ENCODE measurements around the gene TMEM185A. TPM values are rescaled to one million over a fixed set of nuclear protein-coding genes. Genes with fewer than 3 reads are reported as not detected.
"Not testable (repeated sequence)": the region's sequence is repeated elsewhere in the genome, so short reads cannot be mapped to it uniquely, and the experiment has no call there.

TMEM185A gene
- total and polyA plus RNA-seq, 2 donors: 10.1 to 16.0 TPM

GRCh38 chrX:149571770-149572169 lies 59.8 kb downstream of the TMEM185A start:
- H3K9me3 ChIP-seq (ENCODE audit: control insufficient read depth in 2 of 2, insufficient read depth in 1 of 2, low read length in 1 of 2): peaks cover 0 to 3% of the 10 kb centered on the region in 2 donors
- no peaks in the 10 kb centered on the region for H3K36me3 ChIP-seq (ENCODE audit: control insufficient read depth in 2 of 2, insufficient read depth in 2 of 2, low read length in 1 of 2)
- DNase-seq (ENCODE audit: low read depth in 6 of 9, low spot score in 9 of 9): no peak
- H3K4me1 ChIP-seq (ENCODE audit: control insufficient read depth in 2 of 2, insufficient read depth in 2 of 2, low read length in 2 of 2): no peaks in the 10 kb centered on the region
- H3K27ac ChIP-seq (ENCODE audit: low read depth in 1 of 2, low read length in 1 of 2): no peak overlapping the region
- no peak overlapping the region for H3K4me3 ChIP-seq (ENCODE audit: low read length in 2 of 2)
- no peaks in the 10 kb centered on the region for H3K27me3 ChIP-seq (ENCODE audit: control insufficient read depth in 2 of 2, insufficient read depth in 1 of 2, low read length in 1 of 2)
- no CpG with 5 or more reads among the region's 7 CpGs for WGBS

- Histone ChIP-seq H3K9me3 (ENCODE audit: control insufficient read depth in 2 of 2, insufficient read depth in 1 of 2, low read length in 1 of 2) (peaks cover 0 to 3% of the 10 kb centered on the region in 2 donors), H3K27me3 (ENCODE audit: control insufficient read depth in 2 of 2, insufficient read depth in 1 of 2, low read length in 1 of 2) (no peaks in the 10 kb centered on the region), H3K4me3 (ENCODE audit: low read length in 2 of 2) (no peak overlapping the region), H3K36me3 (ENCODE audit: control insufficient read depth in 2 of 2, insufficient read depth in 2 of 2, low read length in 1 of 2) (no peaks in the 10 kb centered on the region), H3K27ac (ENCODE audit: low read depth in 1 of 2, low read length in 1 of 2) (no peak overlapping the region), H3K4me1 (ENCODE audit: control insufficient read depth in 2 of 2, insufficient read depth in 2 of 2, low read length in 2 of 2) (no peaks in the 10 kb centered on the region)
- no CpG with 5 or more reads among the region's 6 CpGs for WGBS
- no peak for DNase-seq (ENCODE audit: low read depth in 6 of 9, low spot score in 9 of 9)
These were observed 60.9 kb downstream of the TMEM185A start for GRCh38 chrX:149570668-149571067.

GRCh38 chrX:149569770-149570169 lies 61.8 kb downstream of the TMEM185A start:
- no CpG with 5 or more reads among the region's 2 CpGs for WGBS
- Histone ChIP-seq H3K27me3 (ENCODE audit: control insufficient read depth in 2 of 2, insufficient read depth in 1 of 2, low read length in 1 of 2) (no peaks in the 10 kb centered on the region), H3K4me1 (ENCODE audit: control insufficient read depth in 2 of 2, insufficient read depth in 2 of 2, low read length in 2 of 2) (no peaks in the 10 kb centered on the region), H3K9me3 (ENCODE audit: control insufficient read depth in 2 of 2, insufficient read depth in 1 of 2, low read length in 1 of 2) (peaks cover 0 to 3% of the 10 kb centered on the region in 2 donors), H3K27ac (ENCODE audit: low read depth in 1 of 2, low read length in 1 of 2) (no peak overlapping the region), H3K4me3 (ENCODE audit: low read length in 2 of 2) (no peak overlapping the region), H3K36me3 (ENCODE audit: control insufficient read depth in 2 of 2, insufficient read depth in 2 of 2, low read length in 1 of 2) (no peaks in the 10 kb centered on the region)
- no peak for DNase-seq (ENCODE audit: low read depth in 6 of 9, low spot score in 9 of 9)

- Histone ChIP-seq H3K9me3 (ENCODE audit: control insufficient read depth in 2 of 2, insufficient read depth in 1 of 2, low read length in 1 of 2) (peaks cover 0 to 3% of the 10 kb centered on the region in 2 donors), H3K4me3 (ENCODE audit: low read length in 2 of 2) (no peak overlapping the region), H3K27me3 (ENCODE audit: control insufficient read depth in 2 of 2, insufficient read depth in 1 of 2, low read length in 1 of 2) (no peaks in the 10 kb centered on the region), H3K27ac (ENCODE audit: low read depth in 1 of 2, low read length in 1 of 2) (no peak overlapping the region), H3K4me1 (ENCODE audit: control insufficient read depth in 2 of 2, insufficient read depth in 2 of 2, low read length in 2 of 2) (no peaks in the 10 kb centered on the region), H3K36me3 (ENCODE audit: control insufficient read depth in 2 of 2, insufficient read depth in 2 of 2, low read length in 1 of 2) (no peaks in the 10 kb centered on the region)
- DNase-seq (ENCODE audit: low read depth in 6 of 9, low spot score in 9 of 9): no peak
- no CpG with 5 or more reads among the region's 5 CpGs for whole genome bisulfite sequencing
These were observed 62.8 kb downstream of the TMEM185A start for GRCh38 chrX:149568701-149569296.

- no peaks in the 10 kb centered on the region for H3K36me3 ChIP-seq (ENCODE audit: control insufficient read depth in 2 of 2, insufficient read depth in 2 of 2, low read length in 1 of 2)
- WGBS: no CpG with 5 or more reads among the region's 7 CpGs
- DNase-seq (ENCODE audit: low read depth in 6 of 9, low spot score in 9 of 9): no peak
These were observed 63.8 kb downstream of the TMEM185A start for GRCh38 chrX:149567621-149568417.

GRCh38 chrX:149563359-149563758 lies 68.2 kb downstream of the TMEM185A start:
- Histone ChIP-seq H3K9me3 (ENCODE audit: control insufficient read depth in 2 of 2, insufficient read depth in 1 of 2, low read length in 1 of 2) (peaks cover 0 to 3% of the 10 kb centered on the region in 2 donors), H3K36me3 (ENCODE audit: control insufficient read depth in 2 of 2, insufficient read depth in 2 of 2, low read length in 1 of 2) (no peaks in the 10 kb centered on the region), H3K27ac (ENCODE audit: low read depth in 1 of 2, low read length in 1 of 2) (no peak overlapping the region), H3K4me1 (ENCODE audit: control insufficient read depth in 2 of 2, insufficient read depth in 2 of 2, low read length in 2 of 2) (no peaks in the 10 kb centered on the region), H3K27me3 (ENCODE audit: control insufficient read depth in 2 of 2, insufficient read depth in 1 of 2, low read length in 1 of 2) (no peaks in the 10 kb centered on the region), H3K4me3 (ENCODE audit: low read length in 2 of 2) (no peak overlapping the region)
- no CpG with 5 or more reads among the region's 4 CpGs for WGBS
- no peak for DNase-seq (ENCODE audit: low read depth in 6 of 9, low spot score in 9 of 9)

More at GRCh38 chrX:149567621-149568417, 63.8 kb downstream of the TMEM185A start:
- Histone ChIP-seq H3K4me1 (ENCODE audit: control insufficient read depth in 2 of 2, insufficient read depth in 2 of 2, low read length in 2 of 2) (no peaks in the 10 kb centered on the region), H3K9me3 (ENCODE audit: control insufficient read depth in 2 of 2, insufficient read depth in 1 of 2, low read length in 1 of 2) (peaks cover 0 to 3% of the 10 kb centered on the region in 2 donors), H3K27me3 (ENCODE audit: control insufficient read depth in 2 of 2, insufficient read depth in 1 of 2, low read length in 1 of 2) (no peaks in the 10 kb centered on the region), H3K4me3 (ENCODE audit: low read length in 2 of 2) (no peak overlapping the region), H3K27ac (ENCODE audit: low read depth in 1 of 2, low read length in 1 of 2) (no peak overlapping the region)

GRCh38 chrX:149555251-149555650 lies 76.3 kb downstream of the TMEM185A start:
- H3K27ac ChIP-seq (ENCODE audit: low read depth in 1 of 2, low read length in 1 of 2): not testable (repeated sequence)

GRCh38 chrX:149551939-149552248 lies 79.7 kb downstream of the TMEM185A start:
- not testable (repeated sequence) for H3K9me3 ChIP-seq (ENCODE audit: control insufficient read depth in 2 of 2, insufficient read depth in 1 of 2, low read length in 1 of 2); H3K27me3 ChIP-seq (ENCODE audit: control insufficient read depth in 2 of 2, insufficient read depth in 1 of 2, low read length in 1 of 2); H3K27ac ChIP-seq (ENCODE audit: low read depth in 1 of 2, low read length in 1 of 2); H3K36me3 ChIP-seq (ENCODE audit: control insufficient read depth in 2 of 2, insufficient read depth in 2 of 2, low read length in 1 of 2); H3K4me1 ChIP-seq (ENCODE audit: control insufficient read depth in 2 of 2, insufficient read depth in 2 of 2, low read length in 2 of 2); DNase-seq (ENCODE audit: low read depth in 6 of 9, low spot score in 9 of 9); H3K4me3 ChIP-seq (ENCODE audit: low read length in 2 of 2)
- WGBS: 92% methylated on average over 2 of the region's 6 CpGs

More at GRCh38 chrX:149555251-149555650, 76.3 kb downstream of the TMEM185A start:
- not testable (repeated sequence) for DNase-seq (ENCODE audit: low read depth in 6 of 9, low spot score in 9 of 9); H3K4me1 ChIP-seq (ENCODE audit: control insufficient read depth in 2 of 2, insufficient read depth in 2 of 2, low read length in 2 of 2); H3K27me3 ChIP-seq (ENCODE audit: control insufficient read depth in 2 of 2, insufficient read depth in 1 of 2, low read length in 1 of 2); H3K9me3 ChIP-seq (ENCODE audit: control insufficient read depth in 2 of 2, insufficient read depth in 1 of 2, low read length in 1 of 2); H3K4me3 ChIP-seq (ENCODE audit: low read length in 2 of 2); H3K36me3 ChIP-seq (ENCODE audit: control insufficient read depth in 2 of 2, insufficient read depth in 2 of 2, low read length in 1 of 2)
- WGBS: no CpG with 5 or more reads among the region's 4 CpGs

GRCh38 chrX:149551245-149551938 lies 80.2 kb downstream of the TMEM185A start:
- not testable (repeated sequence) for H3K36me3 ChIP-seq (ENCODE audit: control insufficient read depth in 2 of 2, insufficient read depth in 2 of 2, low read length in 1 of 2); H3K4me1 ChIP-seq (ENCODE audit: control insufficient read depth in 2 of 2, insufficient read depth in 2 of 2, low read length in 2 of 2); H3K27ac ChIP-seq (ENCODE audit: low read depth in 1 of 2, low read length in 1 of 2); H3K4me3 ChIP-seq (ENCODE audit: low read length in 2 of 2); H3K9me3 ChIP-seq (ENCODE audit: control insufficient read depth in 2 of 2, insufficient read depth in 1 of 2, low read length in 1 of 2); H3K27me3 ChIP-seq (ENCODE audit: control insufficient read depth in 2 of 2, insufficient read depth in 1 of 2, low read length in 1 of 2); DNase-seq (ENCODE audit: low read depth in 6 of 9, low spot score in 9 of 9)
- WGBS: no CpG with 5 or more reads among the region's 4 CpGs
